Body of pancreas (tissue), 4 donors: ENCODE measurements around the gene NPHP3.

ENCODE experiments used
- CTCF ChIP-seq, 7 experiments: fragments of 450-650 bp in 4 of 7; fragments of 200-600 bp in 3 of 7; sonication (generic) in 3 of 7; IDR thresholded peaks; one replicate each; pipeline ENCODE4 v1.5.1; 2016 to 2019; ENCODE audit warnings: antibody characterized with exemption in 7 of 7
- POLR2A ChIP-seq, 3 donors: fragments of 450-650 bp; IDR thresholded peaks; one replicate each; pipeline ENCODE4 v1.6.1; 2016; ENCODE audit warnings: antibody characterized with exemption in 3 of 3, mild to moderate bottlenecking in 2 of 3

DNA sequence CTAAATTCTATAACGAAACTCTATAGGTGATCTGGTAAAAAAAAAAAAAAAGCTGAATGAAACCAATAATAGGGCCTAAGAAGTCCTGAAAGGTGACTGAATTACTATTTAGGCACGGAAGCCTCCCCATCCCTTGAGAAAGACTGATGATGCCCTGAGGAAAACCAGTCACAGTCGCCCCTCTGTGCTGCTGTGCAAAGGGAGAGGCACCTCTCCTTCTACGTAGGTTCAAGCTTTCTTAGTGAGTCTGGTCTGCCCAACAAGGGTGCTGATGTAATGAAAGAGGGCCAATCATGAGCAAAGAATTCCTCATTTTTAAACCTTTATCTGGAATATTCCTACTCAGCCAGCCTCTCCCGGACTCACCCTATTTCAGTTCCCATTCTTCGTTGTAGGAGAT, 11.9 kb downstream of the NPHP3 start:
- TF ChIP-seq POLR2A (IDR thresholded peaks at IDR 0.05): no peak
- no peak for TF ChIP-seq CTCF (IDR thresholded peaks at IDR 0.05)
